Endodermal cell (in vitro differentiated cells): Measurements from ENCODE around the gene SPTLC2. TPM values are rescaled to one million over a fixed set of nuclear protein-coding genes. Genes with fewer than 3 reads are reported as not detected.

Source experiments
- DNase-seq: peaks from one replicate; pipeline ENCODE4 v3.0.0-alpha.2; 2017
- H3K27ac ChIP-seq: 2 replicates; pipeline ENCODE4 v1.5.1; 2013; ENCODE audit warnings: mild to moderate bottlenecking, low read depth, low read length, moderate library complexity
- H3K27me3 ChIP-seq: 2 replicates; pipeline ENCODE4 v1.6.1; 2013; ENCODE audit warnings: mild to moderate bottlenecking, low read length, moderate library complexity; ENCODE audit not compliant: insufficient read depth, control insufficient read depth, poor library complexity, severe bottlenecking
- H3K36me3 ChIP-seq: 2 replicates; pipeline ENCODE4 v1.7.0; 2013; ENCODE audit warnings: mild to moderate bottlenecking, low read length, moderate library complexity; ENCODE audit not compliant: control insufficient read depth, insufficient read depth
- H3K4me1 ChIP-seq: one replicate; pipeline ENCODE4 v1.7.0; 2013; ENCODE audit warnings: low read length; ENCODE audit not compliant: control insufficient read depth, insufficient read depth
- H3K4me3 ChIP-seq: 2 replicates; pipeline ENCODE4 v1.5.1; 2013; ENCODE audit warnings: mild to moderate bottlenecking, low read length, moderate library complexity
- H3K9ac ChIP-seq: 2 replicates; pipeline ENCODE4 v1.6.1; 2013; ENCODE audit warnings: mild to moderate bottlenecking, low read length, moderate library complexity; ENCODE audit not compliant: poor library complexity, severe bottlenecking; ENCODE audit errors: extremely low read depth
- H3K9me3 ChIP-seq: 2 replicates; pipeline ENCODE4 v1.6.1; 2013; ENCODE audit warnings: mild to moderate bottlenecking, low read length, moderate library complexity; ENCODE audit not compliant: control insufficient read depth
- H3K27ac Mint-ChIP-seq: 2 replicates; pipeline ENCODE4 v1.8.0; 2020; ENCODE audit warnings: mixed read lengths
- H3K27me3 Mint-ChIP-seq: 2 replicates; pipeline ENCODE4 v1.8.0; 2021; ENCODE audit warnings: mild to moderate bottlenecking, mixed read lengths; ENCODE audit not compliant: insufficient read depth
- H3K36me3 Mint-ChIP-seq: 2 replicates; pipeline ENCODE4 v1.8.0; 2020; ENCODE audit warnings: low read depth, mixed read lengths
- H3K4me1 Mint-ChIP-seq: 2 replicates; pipeline ENCODE4 v1.8.0; 2020; ENCODE audit warnings: mixed read lengths
- H3K4me3 Mint-ChIP-seq: 2 replicates; pipeline ENCODE4 v1.8.0; 2020; ENCODE audit warnings: mild to moderate bottlenecking, moderate library complexity, mixed read lengths
- H3K9me3 Mint-ChIP-seq: 2 replicates; pipeline ENCODE4 v1.8.0; 2020; ENCODE audit warnings: mild to moderate bottlenecking, mixed read lengths
- WGBS, 2 experiments: methylation state at CpG; one replicate each; pipeline versions ENCODE4 v1.1.5 to v1.1.7; 2013; ENCODE audit warnings: missing lambda C conversion rate in 2 of 2, mixed read lengths in 1 of 2; ENCODE audit not compliant: insufficient coverage in 1 of 2, insufficient read length in 1 of 2; 5-methylcytosine and 5-hydroxymethylcytosine counted together
- total RNA-seq, 2 donors: library from RNA; stranded (reverse); fragmentation: NEBNext Ultra II Directional in 1 of 2; extraction: Animal tissue kit (Norgen Biotek cat#: 25700) in 1 of 2; gene quantifications; 2 replicates in 1 of 2; 3 replicates in 1 of 2; pipeline ENCODE4 v1.2.1, GENCODE V29; 2021
- TF ChIP-seq, protein P1 (sequence below): fragments of 200-600 bp; sonication (generic); conservative IDR thresholded peaks from 2 replicates; pipeline ENCODE4 v1.5.0; 2021; ENCODE audit warnings: antibody characterized with exemption, mild to moderate bottlenecking

Gene SPTLC2
- total RNA-seq, 2 donors from 2014 or later = 32.6 to 32.7 TPM

GRCh38 chr14:77457115-77457521 is 159.3 kb downstream of the SPTLC2 start:
- Mint-ChIP-seq H3K36me3 (peaks cover 32% of the 10 kb centered on the region), H3K27ac (peak overlapping the region; percentile 96), H3K4me3 (peak overlapping the region; percentile 94), H3K27me3 (no peaks in the 10 kb centered on the region), H3K9me3 (no peaks in the 10 kb centered on the region), H3K4me1 (peaks cover 23% of the 10 kb centered on the region)
- Histone ChIP-seq H3K9me3 (no peaks in the 10 kb centered on the region), H3K9ac (peak overlapping the region; percentile 60), H3K4me1 (peaks cover 9% of the 10 kb centered on the region), H3K36me3 (peaks cover 30% of the 10 kb centered on the region), H3K27ac (no peak overlapping the region), H3K27me3 (no peaks in the 10 kb centered on the region), H3K4me3 (peak overlapping the region; percentile 97)
- 0 to 1% methylated on average over 12 to 18 of the region's 18 CpGs for WGBS, 2 experiments
- no peak for DNase-seq
- TF ChIP-seq, protein P1, sequence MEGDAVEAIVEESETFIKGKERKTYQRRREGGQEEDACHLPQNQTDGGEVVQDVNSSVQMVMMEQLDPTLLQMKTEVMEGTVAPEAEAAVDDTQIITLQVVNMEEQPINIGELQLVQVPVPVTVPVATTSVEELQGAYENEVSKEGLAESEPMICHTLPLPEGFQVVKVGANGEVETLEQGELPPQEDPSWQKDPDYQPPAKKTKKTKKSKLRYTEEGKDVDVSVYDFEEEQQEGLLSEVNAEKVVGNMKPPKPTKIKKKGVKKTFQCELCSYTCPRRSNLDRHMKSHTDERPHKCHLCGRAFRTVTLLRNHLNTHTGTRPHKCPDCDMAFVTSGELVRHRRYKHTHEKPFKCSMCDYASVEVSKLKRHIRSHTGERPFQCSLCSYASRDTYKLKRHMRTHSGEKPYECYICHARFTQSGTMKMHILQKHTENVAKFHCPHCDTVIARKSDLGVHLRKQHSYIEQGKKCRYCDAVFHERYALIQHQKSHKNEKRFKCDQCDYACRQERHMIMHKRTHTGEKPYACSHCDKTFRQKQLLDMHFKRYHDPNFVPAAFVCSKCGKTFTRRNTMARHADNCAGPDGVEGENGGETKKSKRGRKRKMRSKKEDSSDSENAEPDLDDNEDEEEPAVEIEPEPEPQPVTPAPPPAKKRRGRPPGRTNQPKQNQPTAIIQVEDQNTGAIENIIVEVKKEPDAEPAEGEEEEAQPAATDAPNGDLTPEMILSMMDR = no peak

Other genes with a start within 250 kb of the SPTLC2 start
- 10 to 100 TPM; 20.5 to 27.6 TPM for gene TMED8, start 239.5 kb downstream of the SPTLC2 start, total RNA-seq
- gene SAMD15, start 239.3 kb downstream of the SPTLC2 start, total RNA-seq = 1 to 10 TPM; 4.3 to 5.5 TPM
- gene NOXRED1, start 193.1 kb downstream of the SPTLC2 start, total RNA-seq = under 1 TPM; 0.49 to 0.92 TPM
- gene VIPAS39, start 159.0 kb downstream of the SPTLC2 start, total RNA-seq = 10 to 100 TPM; 26.7 to 29.8 TPM
- gene AHSA1, start 158.5 kb downstream of the SPTLC2 start, total RNA-seq = 100 to 1,000 TPM; 151 to 178 TPM
- gene ISM2, start 117.8 kb downstream of the SPTLC2 start, total RNA-seq = 1 to 10 TPM; 1.3 to 1.6 TPM
- 10 to 100 TPM; 11.0 to 15.1 TPM for gene ALKBH1, start 91.4 kb upstream of the SPTLC2 start, total RNA-seq
- 100 to 1,000 TPM; 228 to 237 TPM for gene SLIRP, start 91.5 kb upstream of the SPTLC2 start, total RNA-seq
- 10 to 100 TPM; 60.8 to 87.8 TPM for gene SNW1, start 144.5 kb upstream of the SPTLC2 start, total RNA-seq
- gene ADCK1, start 183.5 kb upstream of the SPTLC2 start, total RNA-seq = 1 to 10 TPM; 6.9 to 7.4 TPM